ENCODE data around the gene TBC1D10B. TPM values are rescaled to one million over a fixed set of nuclear protein-coding genes. Genes with fewer than 3 reads are reported as not detected.

Gene TBC1D10B
- total RNA-seq: 10 to 100 TPM; 17.0 to 67.7 (median 44.0) TPM
- polyA plus RNA-seq: 10 to 100 TPM; 33.7 to 65.4 (median 44.3) TPM
- long read RNA-seq, donor 1, partial matches to known transcripts: 0 of 3 reads
- long read RNA-seq, donor 1, other reads (novel, unspliced or antisense): 0 of 3 reads
- long read RNA-seq, donor 2, partial matches to known transcripts: 9 of 12 reads
- long read RNA-seq, donor 2, other reads (novel, unspliced or antisense): 0 of 12 reads
- long read RNA-seq, donor 3, partial matches to known transcripts: 0 of 1 reads
- long read RNA-seq, donor 3, other reads (novel, unspliced or antisense): 0 of 1 reads
- long read RNA-seq, donor 4, partial matches to known transcripts: 0 of 8 reads
- long read RNA-seq, donor 4, other reads (novel, unspliced or antisense): 8 of 8 reads
- long read RNA-seq, donor 5, transcript TBC1D10B-201 (9 exons, 3,350 nt): major isoform, 107 of 125 reads
- long read RNA-seq, donor 5, partial matches to known transcripts: 3 of 125 reads
- long read RNA-seq, donor 5, other reads (novel, unspliced or antisense): 15 of 125 reads
- long read RNA-seq, donor 6, partial matches to known transcripts: 0 of 8 reads
- long read RNA-seq, donor 6, other reads (novel, unspliced or antisense): 8 of 8 reads
- long read RNA-seq, donor 7, partial matches to known transcripts: 8 of 13 reads
- long read RNA-seq, donor 7, other reads (novel, unspliced or antisense): 0 of 13 reads
- long read RNA-seq, donor 8, transcript TBC1D10B-201 (9 exons, 3,350 nt): major isoform, 6 of 7 reads
- long read RNA-seq, donor 8, partial matches to known transcripts: 0 of 7 reads
- long read RNA-seq, donor 8, other reads (novel, unspliced or antisense): 0 of 7 reads
- long read RNA-seq, donor 9, partial matches to known transcripts: 7 of 10 reads
- long read RNA-seq, donor 9, other reads (novel, unspliced or antisense): 0 of 10 reads
- long read RNA-seq, donor 10, partial matches to known transcripts: 0 of 1 reads
- long read RNA-seq, donor 10, other reads (novel, unspliced or antisense): 0 of 1 reads

- intact Hi-C loops (cut with DNase I): no loop called here
- WGBS, 4 donors: 0 to 2% (median 0%) methylated on average over 20 to 40 of the region's 40 CpGs
- Histone ChIP-seq H3K9me3 (replicated peaks in 1 of 3) (no peaks in the 10 kb centered on the region), H3K36me3 (replicated peaks in 1 of 2) (peaks cover 0 to 9% of the 10 kb centered on the region in 2 donors), H3K27ac (peak within 1 kb of the TSS; percentile 7 to 98 (median 67)), H3K4me1 (replicated peaks in 1 of 2) (peaks cover 23 to 38% of the 10 kb centered on the region in 2 donors), H3K4me3 (peak within 1 kb of the TSS; percentile 38 to 98 (median 76)), H3K27me3 (no peaks in the 10 kb centered on the region)
- DNase-seq: peak; percentile 99 to 100 (median 99)
- TF ChIP-seq POLR2A (IDR thresholded peaks at IDR 0.05) (peak; percentile 49 to 74), CTCF (IDR thresholded peaks at IDR 0.05) (peak in 4 of 6 experiments; percentile 20 to 40 (median 30))
These were observed at the start of gene TBC1D10B for GRCh38 chr16:30370456-30371247. Gene TBC1D10B (minus strand): TSS chr16:30370494. CDS start chr16:30370183, 311 bp downstream.

- TF ChIP-seq CTCF (IDR thresholded peaks at IDR 0.05): no peak
- TF ChIP-seq POLR2A (IDR thresholded peaks at IDR 0.05): no peak
- intact Hi-C loops (cut with DNase I): no loop called here
- 58 to 83% (median 66%) methylated on average over 12 to 31 of the region's 31 CpGs for WGBS, 4 donors
- Histone ChIP-seq H3K27ac (peak overlapping the region; percentile 21 to 95 (median 75)), H3K9me3 (replicated peaks in 1 of 3) (no peaks in the 10 kb centered on the region), H3K4me1 (replicated peaks in 1 of 2) (peaks cover 7 to 18% of the 10 kb centered on the region in 2 donors), H3K27me3 (no peaks in the 10 kb centered on the region), H3K4me3 (peak overlapping the region in 2 of 4 donors; percentile 30 to 84), H3K36me3 (replicated peaks in 1 of 2) (peaks cover 0 to 9% of the 10 kb centered on the region in 2 donors)
- no peak for DNase-seq
These were observed 48.3 kb upstream of the TBC1D10B start for GRCh38 chr16:30418350-30419181.

GRCh38 chr16:30417529-30418349 is 47.4 kb upstream of the TBC1D10B start:
- no peaks in the 10 kb centered on the region for H3K27me3 ChIP-seq
- H3K36me3 ChIP-seq (replicated peaks in 1 of 2): peaks cover 0 to 3% of the 10 kb centered on the region in 2 donors
- H3K4me3 ChIP-seq: peak overlapping the region; percentile 12 to 84 (median 39)
- H3K27ac ChIP-seq: peak overlapping the region; percentile 21 to 95 (median 75)
- DNase-seq: peak; percentile 83 to 90 (median 84)
- H3K9me3 ChIP-seq (replicated peaks in 1 of 3): no peaks in the 10 kb centered on the region
- WGBS, 4 donors: 0 to 1% (median 1%) methylated on average over 18 to 140 of the region's 140 CpGs
- intact Hi-C loops (cut with DNase I): no loop called here
- H3K4me1 ChIP-seq (replicated peaks in 1 of 2): peaks cover 15 to 18% of the 10 kb centered on the region in 2 donors
- TF ChIP-seq POLR2A (IDR thresholded peaks at IDR 0.05): peak; percentile 56 to 82
- TF ChIP-seq CTCF (IDR thresholded peaks at IDR 0.05): peak in 5 of 6 experiments; percentile 17 to 31 (median 28)

Data from adrenal gland (tissue), 19 donors.